A549 (cell line): ENCODE data around the gene ASB18. TPM values are rescaled to one million over a fixed set of nuclear protein-coding genes. Genes with fewer than 3 reads are reported as not detected.

Source experiments
- ATAC-seq, 2 experiments: fragments of 200-7000 bp in 1 of 2; fragments of >200 bp in 1 of 2; cut with Nextera tagmentation in 1 of 2; cut with Tn5 transposase in 1 of 2; 3 replicates each; pipeline versions ENCODE4 v1.8.0 to v1.9.1; 2018 to 2020; ENCODE audit warnings: mild to moderate bottlenecking in 1 of 2, moderate library complexity in 1 of 2
- CTCF ChIA-PET: fragments of 300-600 bp; sonication (Branson Sonifier 250); formaldehyde crosslinking; extraction: SDS; loops from one replicate; lab custom pipeline; 2021; ENCODE audit warnings: antibody characterized with exemption, inconsistent platforms; lab: Yijun Ruan, JAX
- POLR2A ChIA-PET: fragments of 350-600 bp; formaldehyde crosslinking; extraction: SDS; loops from one replicate; lab custom pipeline; 2021; ENCODE audit warnings: antibody characterized with exemption, inconsistent platforms; lab: Yijun Ruan, JAX
- DNase-seq, 2 experiments: peaks; one replicate each; pipeline versions ENCODE4 v3.0.0 to v3.0.0-alpha.2; 2011 to 2016; ENCODE audit warnings: low read depth in 1 of 2, low spot score in 1 of 2
- FAIRE-seq: peaks from 2 replicates; lab custom pipeline; 2011; peaks lifted over from hg19 to GRCh38; lab: Jason Lieb, UNC
- H3K27ac ChIP-seq, 2 experiments: fragments of >200 bp; sonication (Bioruptor Twin); formaldehyde crosslinking; 3 replicates each; pipeline ENCODE4 v1.5.1; 2016 to 2017
- H3K4me1 ChIP-seq: fragments of >200 bp; sonication (Bioruptor Twin); formaldehyde crosslinking; 3 replicates; pipeline ENCODE4 v1.6.1; 2016
- H3K4me2 ChIP-seq: fragments of >200 bp; sonication (Bioruptor Twin); formaldehyde crosslinking; 3 replicates; pipeline ENCODE4 v1.6.1; 2016
- H3K4me3 ChIP-seq: fragments of >200 bp; sonication (Bioruptor Twin); formaldehyde crosslinking; 3 replicates; pipeline ENCODE4 v1.5.1; 2016
- H3K9me3 ChIP-seq: fragments of >200 bp; sonication (Bioruptor Twin); formaldehyde crosslinking; 3 replicates; pipeline ENCODE4 v1.6.1; 2016
- BHLHE40 ChIP-seq: IDR thresholded peaks from 2 replicates; pipeline ENCODE4 v1.6.1; 2012; ENCODE audit warnings: low read depth, low read length, inconsistent platforms
- CHD2 ChIP-seq: fragments of 150-350 bp; IDR thresholded peaks from 2 replicates; pipeline ENCODE4 v1.6.1; 2014; ENCODE audit warnings: low read length; ENCODE audit not compliant: partially characterized antibody
- CHD4 ChIP-seq: fragments of 200-600 bp; sonication (generic); IDR thresholded peaks from 2 replicates; pipeline ENCODE4 v1.6.1; 2016; ENCODE audit warnings: antibody characterized with exemption, mild to moderate bottlenecking, borderline replicate concordance
- FOSB ChIP-seq: fragments of 250-450 bp; sonication (Bioruptor Pico); IDR thresholded peaks from 2 replicates; pipeline ENCODE4 v1.5.0; 2020; ENCODE audit warnings: mild to moderate bottlenecking, moderate library complexity
- GATA3 ChIP-seq: IDR thresholded peaks from 2 replicates; pipeline ENCODE4 v1.6.1; 2012; ENCODE audit warnings: borderline replicate concordance
- HDAC2 ChIP-seq: fragments of 200-600 bp; sonication (generic); IDR thresholded peaks from 2 replicates; pipeline ENCODE4 v1.6.1; 2016
- HEYL ChIP-seq: fragments of 250-450 bp; sonication (Bioruptor Pico); IDR thresholded peaks from 2 replicates; pipeline ENCODE4 v1.8.0; 2021; ENCODE audit warnings: mild to moderate bottlenecking, moderate library complexity
- HOXB13 ChIP-seq: fragments of 250-450 bp; sonication (Bioruptor Pico); IDR thresholded peaks from 2 replicates; pipeline ENCODE4 v1.5.0; 2020; ENCODE audit warnings: low read depth, mild to moderate bottlenecking, moderate library complexity
- JUN ChIP-seq, 2 experiments: fragments of >200 bp; sonication (Bioruptor Twin); formaldehyde crosslinking; IDR thresholded peaks; 2 replicates in 1 of 2; 3 replicates in 1 of 2; pipeline ENCODE4 v1.6.1; 2016 to 2017
- JUNB ChIP-seq: fragments of >200 bp; sonication (Bioruptor Twin); formaldehyde crosslinking; IDR thresholded peaks from 2 replicates; pipeline ENCODE4 v1.6.1; 2016
- KDM5A ChIP-seq: fragments of 200-600 bp; sonication (generic); IDR thresholded peaks from 2 replicates; pipeline ENCODE4 v1.6.1; 2016; ENCODE audit warnings: antibody characterized with exemption, mild to moderate bottlenecking
- MAFK ChIP-seq: fragments of 450-650 bp; IDR thresholded peaks from 2 replicates; pipeline ENCODE4 v1.6.1; 2014; ENCODE audit not compliant: partially characterized antibody
- MAZ ChIP-seq: fragments of 150-350 bp; IDR thresholded peaks from 2 replicates; pipeline ENCODE4 v1.6.1; 2014; ENCODE audit warnings: antibody characterized with exemption, low read depth, low read length, borderline replicate concordance
- NFE2L2 ChIP-seq: fragments of 150-350 bp; conservative IDR thresholded peaks from 2 replicates; pipeline ENCODE4 v1.6.1; 2014; ENCODE audit warnings: low read length
- NPAS2 ChIP-seq: fragments of 250-450 bp; sonication (Bioruptor Pico); IDR thresholded peaks from 2 replicates; pipeline ENCODE4 v1.8.0; 2022; ENCODE audit warnings: mild to moderate bottlenecking, moderate library complexity, borderline replicate concordance
- NR3C1 ChIP-seq: fragments of >200 bp; sonication (Bioruptor Twin); formaldehyde crosslinking; IDR thresholded peaks from 3 replicates; pipeline ENCODE4 v1.6.1; 2017
- PHF8 ChIP-seq: fragments of 200-600 bp; sonication (generic); IDR thresholded peaks from 2 replicates; pipeline ENCODE4 v1.6.1; 2016; ENCODE audit warnings: low read depth, mild to moderate bottlenecking, antibody characterized with exemption, moderate library complexity, borderline replicate concordance
- RFX5 ChIP-seq: fragments of 450-650 bp; IDR thresholded peaks from 2 replicates; pipeline ENCODE4 v1.7.1; 2014; ENCODE audit warnings: antibody characterized with exemption, mild to moderate bottlenecking, moderate library complexity
- SMC3 ChIP-seq: fragments of >200 bp; sonication (Bioruptor Twin); formaldehyde crosslinking; IDR thresholded peaks from 3 replicates; pipeline ENCODE4 v1.6.1; 2018; ENCODE audit warnings: inconsistent platforms
- TP53 ChIP-seq: fragments of 250-450 bp; sonication (Bioruptor Pico); IDR thresholded peaks from 2 replicates; pipeline ENCODE4 v1.5.0; 2021; ENCODE audit warnings: mild to moderate bottlenecking, moderate library complexity
- ZNF302 ChIP-seq: fragments of 250-450 bp; sonication (Bioruptor Pico); IDR thresholded peaks from 2 replicates; pipeline ENCODE4 v1.9.0; 2021; ENCODE audit warnings: inconsistent platforms, mild to moderate bottlenecking, moderate library complexity
- WGBS: methylation state at CpG from one replicate; pipeline ENCODE4 v1.1.6; 2017; ENCODE audit errors: missing lambda C conversion rate; 5-methylcytosine and 5-hydroxymethylcytosine counted together
- polyA plus RNA-seq, 4 experiments: library from polyadenylated mRNA; depleted of rRNA in 3 of 4; stranded (reverse); fragments of >200 nt; fragmentation: RNase III in 1 of 4; extraction: RNeasy Plus Mini Kit Qiagen cat#74134 plus additional on column Dnase treatment in 1 of 4; gene quantifications; 2 replicates in 3 of 4; 3 replicates in 1 of 4; pipeline ENCODE4 v1.2.3, GENCODE V29; 2011 to 2017
- TF ChIP-seq, protein P1 (sequence below): IDR thresholded peaks from 2 replicates; pipeline ENCODE4 v1.6.1; 2012
- TF ChIP-seq, protein P2 (sequence below): fragments of 200-600 bp; sonication (generic); IDR thresholded peaks from 2 replicates; pipeline ENCODE4 v1.6.1; 2016; ENCODE audit warnings: antibody characterized with exemption, mild to moderate bottlenecking, moderate library complexity
- TF ChIP-seq, protein P3 (sequence below): IDR thresholded peaks from 2 replicates; pipeline ENCODE4 v1.6.1; 2012
- TF ChIP-seq, protein P4 (sequence below): fragments of >200 bp; sonication (Bioruptor Twin); formaldehyde crosslinking; IDR thresholded peaks from 3 replicates; pipeline ENCODE4 v1.5.1; 2016

Gene ASB18
- polyA plus RNA-seq, 2 of the 4 experiments (the other 2 are of a cell fraction), result not detected

DNA sequence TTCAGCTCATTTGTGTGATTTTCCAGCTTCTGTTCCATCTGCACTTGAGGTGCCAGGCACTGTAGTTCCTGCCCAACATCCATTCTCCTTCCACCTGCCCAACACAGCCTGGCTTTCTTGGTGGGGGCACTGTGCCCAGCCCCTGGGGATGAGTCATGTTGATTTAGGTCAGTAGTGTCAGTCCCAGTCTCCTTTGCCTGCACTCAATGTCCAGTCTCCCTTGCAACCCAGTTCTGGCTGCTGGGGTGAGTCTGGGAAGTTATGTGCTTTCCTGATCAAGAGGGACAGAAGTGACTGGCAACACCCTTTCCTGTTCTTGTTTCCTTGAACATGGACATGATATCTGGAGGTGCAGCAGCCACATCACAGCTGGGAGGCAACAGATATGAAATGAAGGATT, 1.5 kb upstream of the ASB18 start:
- FAIRE-seq, result no peak
- no peak for DNase-seq
- no peak overlapping the region for H3K27ac ChIP-seq
- no peaks in the 10 kb centered on the region for H3K4me1 ChIP-seq
- H3K4me2 ChIP-seq, result no peak overlapping the region
- H3K4me3 ChIP-seq, result no peak overlapping the region
- no peak; a peak in 1 of 6 replicates for ATAC-seq
- CTCF ChIA-PET, result no interaction called here
- POLR2A ChIA-PET, result no interaction called here
- no peak for TF ChIP-seq ZNF302
- no peak for TF ChIP-seq HOXB13 (CRISPR knock-in tag)
- TF ChIP-seq NFE2L2, result no peak
- TF ChIP-seq FOSB (CRISPR knock-in tag), result no peak
- no peak for TF ChIP-seq NR3C1
- TF ChIP-seq GATA3, result no peak
- no peak for TF ChIP-seq BHLHE40
- TF ChIP-seq, protein P1, sequence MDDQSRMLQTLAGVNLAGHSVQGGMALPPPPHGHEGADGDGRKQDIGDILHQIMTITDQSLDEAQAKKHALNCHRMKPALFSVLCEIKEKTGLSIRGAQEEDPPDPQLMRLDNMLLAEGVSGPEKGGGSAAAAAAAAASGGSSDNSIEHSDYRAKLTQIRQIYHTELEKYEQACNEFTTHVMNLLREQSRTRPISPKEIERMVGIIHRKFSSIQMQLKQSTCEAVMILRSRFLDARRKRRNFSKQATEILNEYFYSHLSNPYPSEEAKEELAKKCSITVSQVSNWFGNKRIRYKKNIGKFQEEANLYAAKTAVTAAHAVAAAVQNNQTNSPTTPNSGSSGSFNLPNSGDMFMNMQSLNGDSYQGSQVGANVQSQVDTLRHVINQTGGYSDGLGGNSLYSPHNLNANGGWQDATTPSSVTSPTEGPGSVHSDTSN, result no peak
- no peak for TF ChIP-seq HDAC2
- no peak for TF ChIP-seq PHF8
- no peak for TF ChIP-seq NPAS2 (CRISPR knock-in tag)
- TF ChIP-seq CHD4, result no peak
- TF ChIP-seq JUNB, result no peak
- TF ChIP-seq, protein P2, sequence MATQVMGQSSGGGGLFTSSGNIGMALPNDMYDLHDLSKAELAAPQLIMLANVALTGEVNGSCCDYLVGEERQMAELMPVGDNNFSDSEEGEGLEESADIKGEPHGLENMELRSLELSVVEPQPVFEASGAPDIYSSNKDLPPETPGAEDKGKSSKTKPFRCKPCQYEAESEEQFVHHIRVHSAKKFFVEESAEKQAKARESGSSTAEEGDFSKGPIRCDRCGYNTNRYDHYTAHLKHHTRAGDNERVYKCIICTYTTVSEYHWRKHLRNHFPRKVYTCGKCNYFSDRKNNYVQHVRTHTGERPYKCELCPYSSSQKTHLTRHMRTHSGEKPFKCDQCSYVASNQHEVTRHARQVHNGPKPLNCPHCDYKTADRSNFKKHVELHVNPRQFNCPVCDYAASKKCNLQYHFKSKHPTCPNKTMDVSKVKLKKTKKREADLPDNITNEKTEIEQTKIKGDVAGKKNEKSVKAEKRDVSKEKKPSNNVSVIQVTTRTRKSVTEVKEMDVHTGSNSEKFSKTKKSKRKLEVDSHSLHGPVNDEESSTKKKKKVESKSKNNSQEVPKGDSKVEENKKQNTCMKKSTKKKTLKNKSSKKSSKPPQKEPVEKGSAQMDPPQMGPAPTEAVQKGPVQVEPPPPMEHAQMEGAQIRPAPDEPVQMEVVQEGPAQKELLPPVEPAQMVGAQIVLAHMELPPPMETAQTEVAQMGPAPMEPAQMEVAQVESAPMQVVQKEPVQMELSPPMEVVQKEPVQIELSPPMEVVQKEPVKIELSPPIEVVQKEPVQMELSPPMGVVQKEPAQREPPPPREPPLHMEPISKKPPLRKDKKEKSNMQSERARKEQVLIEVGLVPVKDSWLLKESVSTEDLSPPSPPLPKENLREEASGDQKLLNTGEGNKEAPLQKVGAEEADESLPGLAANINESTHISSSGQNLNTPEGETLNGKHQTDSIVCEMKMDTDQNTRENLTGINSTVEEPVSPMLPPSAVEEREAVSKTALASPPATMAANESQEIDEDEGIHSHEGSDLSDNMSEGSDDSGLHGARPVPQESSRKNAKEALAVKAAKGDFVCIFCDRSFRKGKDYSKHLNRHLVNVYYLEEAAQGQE, result no peak
- no peak for TF ChIP-seq JUN (IDR thresholded peaks at IDR 0.05)
- TF ChIP-seq RFX5, result no peak
- TF ChIP-seq, protein P3, sequence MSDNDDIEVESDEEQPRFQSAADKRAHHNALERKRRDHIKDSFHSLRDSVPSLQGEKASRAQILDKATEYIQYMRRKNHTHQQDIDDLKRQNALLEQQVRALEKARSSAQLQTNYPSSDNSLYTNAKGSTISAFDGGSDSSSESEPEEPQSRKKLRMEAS, result no peak
- TF ChIP-seq HEYL (CRISPR knock-in tag), result no peak
- peaks cover 13% of the 10 kb centered on the region for H3K9me3 ChIP-seq

DNA sequence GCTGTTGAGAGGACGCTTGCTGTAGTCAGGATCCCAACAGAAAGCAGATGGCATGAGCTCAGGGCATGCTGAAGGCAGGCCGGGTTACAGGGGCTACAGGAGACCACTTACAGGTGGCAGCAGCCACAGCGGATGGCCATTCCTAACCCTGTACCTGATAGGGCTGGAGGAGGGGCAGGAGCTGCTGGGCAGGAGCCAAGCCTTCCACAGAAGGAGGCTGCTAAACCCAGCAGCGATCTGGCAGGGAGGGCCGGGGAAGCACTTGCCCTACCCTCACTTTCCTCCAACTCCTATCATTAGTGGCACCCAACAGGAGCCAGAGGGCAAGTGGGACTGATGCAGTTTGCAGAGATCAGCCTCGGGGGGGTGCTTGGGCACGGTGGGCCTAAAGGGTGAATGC, 2.0 kb downstream of the ASB18 start:
- Histone ChIP-seq H3K4me3 (no peak overlapping the region), H3K4me2 (no peak overlapping the region), H3K27ac (no peak overlapping the region), H3K9me3 (no peaks in the 10 kb centered on the region), H3K4me1 (no peaks in the 10 kb centered on the region)
- WGBS, result 25% methylated on average over 4 of the region's 7 CpGs
- DNase-seq (no peak), ATAC-seq (no peak), FAIRE-seq (no peak)
- CTCF ChIA-PET, result interaction anchor here (1.5 kb wide), 1 partner anchor 138 kb away, joined by 3 read pairs; no protein-coding TSS in a partner anchor
- POLR2A ChIA-PET, result no interaction called here
- TF ChIP-seq HOXB13 (CRISPR knock-in tag), result no peak
- TF ChIP-seq MAFK, result no peak
- no peak for TF ChIP-seq CHD4
- TF ChIP-seq SMC3, result no peak
- no peak for TF ChIP-seq CHD2
- TF ChIP-seq, protein P4, sequence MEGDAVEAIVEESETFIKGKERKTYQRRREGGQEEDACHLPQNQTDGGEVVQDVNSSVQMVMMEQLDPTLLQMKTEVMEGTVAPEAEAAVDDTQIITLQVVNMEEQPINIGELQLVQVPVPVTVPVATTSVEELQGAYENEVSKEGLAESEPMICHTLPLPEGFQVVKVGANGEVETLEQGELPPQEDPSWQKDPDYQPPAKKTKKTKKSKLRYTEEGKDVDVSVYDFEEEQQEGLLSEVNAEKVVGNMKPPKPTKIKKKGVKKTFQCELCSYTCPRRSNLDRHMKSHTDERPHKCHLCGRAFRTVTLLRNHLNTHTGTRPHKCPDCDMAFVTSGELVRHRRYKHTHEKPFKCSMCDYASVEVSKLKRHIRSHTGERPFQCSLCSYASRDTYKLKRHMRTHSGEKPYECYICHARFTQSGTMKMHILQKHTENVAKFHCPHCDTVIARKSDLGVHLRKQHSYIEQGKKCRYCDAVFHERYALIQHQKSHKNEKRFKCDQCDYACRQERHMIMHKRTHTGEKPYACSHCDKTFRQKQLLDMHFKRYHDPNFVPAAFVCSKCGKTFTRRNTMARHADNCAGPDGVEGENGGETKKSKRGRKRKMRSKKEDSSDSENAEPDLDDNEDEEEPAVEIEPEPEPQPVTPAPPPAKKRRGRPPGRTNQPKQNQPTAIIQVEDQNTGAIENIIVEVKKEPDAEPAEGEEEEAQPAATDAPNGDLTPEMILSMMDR, result no peak
- no peak for TF ChIP-seq MAZ
- TF ChIP-seq KDM5A, result no peak
- TF ChIP-seq TP53 (CRISPR knock-in tag), result no peak
- TF ChIP-seq RFX5, result no peak
